GM21423 (cell line): ENCODE measurements around the gene RAPGEF1.
A peak's percentile ranks its signal among the peaks of the same experiment; 100 is the strongest.
"Not testable (repeated sequence)": the region's sequence is repeated elsewhere in the genome, so short reads cannot be mapped to it uniquely, and the experiment has no call there.

Source experiments
- ATAC-seq: cut with Tn5 transposase; IDR thresholded peaks from one replicate; pipeline ENCODE4 v1.9.1; 2021; ENCODE audit warnings: mild to moderate bottlenecking, moderate library complexity; ENCODE audit not compliant: unreplicated experiment

Gene RAPGEF1

DNA sequence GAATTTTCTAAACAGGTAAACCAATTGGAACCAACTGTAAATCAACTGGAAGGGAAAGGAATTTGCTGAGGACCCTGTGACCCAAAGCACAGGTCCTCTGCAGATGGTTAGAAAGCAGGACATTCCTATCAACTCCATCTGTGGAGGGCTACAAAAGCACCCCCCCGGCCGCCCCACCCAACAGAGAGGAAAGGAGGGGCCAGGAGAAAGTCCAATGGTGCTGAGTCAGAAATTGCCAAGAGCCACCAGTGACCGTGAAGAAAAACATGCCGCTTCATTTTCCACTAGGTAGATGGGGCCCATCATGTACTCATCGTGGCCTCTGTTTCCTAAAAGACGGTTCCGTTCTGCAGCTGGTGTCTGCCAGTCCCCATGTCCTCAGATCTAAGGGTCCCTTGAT, 66.3 kb downstream of the RAPGEF1 start:
- no peak for ATAC-seq

DNA sequence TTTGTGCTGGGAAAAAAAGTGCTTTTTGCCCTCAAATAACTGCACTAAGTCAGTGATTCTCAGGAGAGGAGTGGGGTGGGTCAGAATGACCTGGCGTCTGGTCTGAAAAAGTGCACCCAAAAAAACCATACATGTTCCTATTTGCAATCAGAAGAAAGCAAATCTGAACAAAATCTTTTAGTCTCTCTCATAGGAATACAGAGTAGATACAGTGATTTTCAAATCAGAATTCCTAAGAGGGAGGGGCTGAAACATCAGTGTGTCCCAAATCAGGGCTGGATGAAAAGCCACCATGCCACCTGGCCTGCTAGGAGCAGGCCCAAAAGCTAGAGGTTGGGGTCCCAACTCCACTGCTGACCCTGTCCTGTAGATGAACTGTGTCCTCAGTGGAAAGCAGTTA, 66.8 kb downstream of the RAPGEF1 start:
- ATAC-seq: no peak

DNA sequence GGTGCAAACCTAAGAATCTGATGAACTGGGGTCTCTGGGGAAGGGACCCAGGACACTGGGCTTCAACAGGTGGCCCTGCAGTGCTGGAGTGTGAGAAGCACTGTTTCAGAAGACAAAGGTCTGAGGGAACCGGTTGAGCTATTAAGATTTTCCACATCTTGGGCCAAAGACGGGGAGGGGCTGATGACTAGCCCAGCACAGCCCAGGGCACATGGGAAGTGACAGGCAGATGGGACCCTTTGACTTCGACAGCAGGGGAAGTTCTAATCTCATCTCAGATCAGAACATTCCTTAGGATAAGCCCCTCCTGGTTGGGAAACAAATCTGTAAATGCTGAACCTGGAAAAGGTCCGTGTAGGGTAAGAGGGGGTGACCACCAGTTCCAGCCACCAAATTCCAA, 67.4 kb downstream of the RAPGEF1 start:
- no peak for ATAC-seq

DNA sequence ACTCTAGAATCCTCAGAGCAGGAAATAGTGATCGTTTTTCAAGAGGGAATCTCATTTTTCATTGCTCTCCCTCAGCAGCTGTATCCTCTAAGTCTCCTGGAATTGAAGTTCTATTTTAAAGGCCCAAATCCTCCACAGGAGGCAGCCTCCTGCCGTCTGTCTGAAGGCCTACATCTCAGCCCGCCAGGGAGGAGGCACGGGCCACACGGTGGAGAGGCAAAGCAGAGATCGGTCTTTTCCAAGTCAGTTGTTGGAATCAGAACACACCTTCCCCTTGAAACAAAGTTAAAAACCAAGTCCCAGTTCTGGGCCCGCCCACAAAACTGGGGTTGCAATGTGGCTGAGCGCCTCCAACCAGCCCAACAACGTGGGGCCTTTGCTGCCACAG, 68.7 kb downstream of the RAPGEF1 start:
- ATAC-seq: no peak

DNA sequence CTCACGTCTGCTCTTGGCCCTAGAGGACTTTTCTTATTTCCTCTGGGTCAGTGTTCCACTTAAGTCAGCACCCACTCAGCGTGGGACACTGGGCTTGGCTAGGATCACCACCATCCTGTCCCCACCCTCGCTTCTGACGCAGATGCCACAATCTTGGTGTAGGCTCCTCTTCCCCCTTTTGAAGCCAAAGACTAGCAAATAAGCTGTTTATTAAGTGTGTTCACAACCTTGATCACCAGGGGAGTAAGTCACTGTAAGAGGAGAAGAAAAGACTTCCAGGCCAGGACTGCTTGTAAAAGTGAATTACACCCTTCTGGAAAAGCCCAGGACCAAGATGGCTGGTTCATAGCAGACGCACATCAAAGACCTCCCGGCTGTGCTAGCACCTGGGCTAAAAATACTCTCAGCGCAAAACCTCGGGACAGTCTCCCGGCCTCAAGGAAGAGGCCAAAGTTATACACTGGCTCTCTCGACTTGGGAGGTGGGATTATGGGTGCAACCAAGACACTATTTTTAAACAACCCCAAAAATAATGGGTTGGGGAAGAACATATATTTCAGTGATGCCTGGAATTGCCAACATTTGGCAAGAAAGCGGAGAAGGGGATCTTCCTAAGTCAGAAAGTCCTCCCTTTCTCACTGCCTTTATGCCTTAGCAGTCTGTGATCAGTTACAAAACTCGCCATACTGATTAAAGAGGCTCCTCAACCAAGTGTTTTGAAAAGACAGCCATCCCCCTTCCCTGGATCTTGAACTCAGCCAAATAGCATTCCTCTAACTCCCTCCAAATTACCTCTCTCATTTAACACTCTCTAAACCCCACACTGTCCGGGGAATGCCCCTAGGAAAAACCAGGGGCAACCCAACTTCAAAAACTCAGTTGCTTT, 69.4 kb downstream of the RAPGEF1 start:
- ATAC-seq: no peak

DNA sequence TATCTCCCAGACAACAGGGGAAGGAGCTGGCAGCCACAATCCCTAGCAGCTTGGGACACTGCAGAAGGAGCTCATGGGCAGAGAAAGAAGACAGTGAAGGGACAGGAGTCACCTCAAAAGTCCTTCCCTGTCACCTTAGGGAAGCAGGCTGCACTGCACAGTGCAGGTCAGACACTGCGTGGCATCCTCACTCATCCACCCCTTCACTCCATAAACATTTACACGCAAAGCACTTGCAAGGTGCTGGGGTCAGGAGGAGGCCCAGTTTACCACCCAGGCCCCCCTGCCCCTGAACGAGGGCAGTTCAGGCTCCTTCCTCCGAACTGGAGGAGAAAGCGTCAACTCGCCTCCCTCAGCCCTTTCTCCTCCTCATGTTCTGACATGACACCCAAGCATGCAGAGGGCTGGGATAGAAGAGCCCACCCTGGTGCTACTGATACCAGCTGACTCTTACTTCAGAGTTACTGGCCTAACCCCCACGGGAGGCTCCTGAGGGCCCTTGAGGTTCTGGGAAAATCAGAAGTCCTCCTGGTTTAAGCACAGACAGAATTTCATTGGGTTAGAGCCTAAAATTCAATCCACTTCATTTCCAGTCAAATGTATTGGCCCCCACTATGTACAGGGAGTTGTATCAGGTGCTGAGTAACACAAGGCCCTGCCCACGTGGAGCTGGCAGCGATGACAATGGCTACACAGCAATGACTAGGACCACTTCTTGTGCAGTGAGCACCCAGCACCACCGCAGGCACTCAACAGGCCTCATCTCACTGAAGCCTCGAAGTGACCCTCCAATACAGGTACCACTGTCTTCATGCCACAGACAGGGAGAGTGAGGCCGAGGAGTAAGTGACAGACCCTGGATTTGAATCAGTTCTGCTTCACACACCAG, 70.4 kb downstream of the RAPGEF1 start:
- no peak for ATAC-seq

DNA sequence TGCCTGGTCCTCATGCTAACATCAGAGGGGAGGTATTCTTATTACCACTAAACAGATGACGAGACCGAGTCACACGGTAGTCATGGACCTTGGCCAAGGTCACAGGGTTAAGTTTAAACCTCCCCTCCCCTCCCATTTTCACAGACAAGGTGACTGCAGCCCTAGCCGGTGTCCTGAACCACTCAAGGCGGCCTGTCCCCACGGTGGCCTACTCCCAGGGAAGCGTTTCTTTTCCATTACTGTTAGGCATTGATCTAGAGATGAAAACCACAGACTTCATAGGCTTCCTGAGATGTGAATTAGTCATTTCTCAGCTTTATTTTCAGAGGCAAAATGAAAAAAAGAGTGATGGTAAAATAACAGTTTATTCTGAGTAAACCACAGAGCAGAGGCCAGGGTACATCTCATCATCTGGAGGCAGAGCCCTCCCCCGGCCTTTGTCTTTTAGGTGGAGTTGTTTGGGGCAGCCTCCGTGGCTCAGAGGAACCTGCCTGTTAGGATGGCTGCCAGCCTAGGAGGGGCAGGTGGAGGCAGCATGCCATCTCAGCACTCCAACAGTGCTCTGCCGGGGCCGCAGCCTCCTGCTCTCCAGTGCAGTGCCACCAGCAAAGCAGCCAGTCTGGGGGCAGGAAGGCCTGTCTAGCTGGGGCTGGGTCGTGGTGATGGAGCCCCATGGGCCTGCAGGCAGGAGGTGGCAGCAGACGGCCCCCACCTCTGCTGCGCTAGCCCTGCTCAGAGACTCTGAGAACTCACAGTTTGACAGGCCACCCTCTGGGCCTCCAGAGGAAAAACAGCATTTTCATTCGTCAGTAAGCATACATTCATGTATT, 71.2 kb downstream of the RAPGEF1 start:
- ATAC-seq: peak; percentile 40

DNA sequence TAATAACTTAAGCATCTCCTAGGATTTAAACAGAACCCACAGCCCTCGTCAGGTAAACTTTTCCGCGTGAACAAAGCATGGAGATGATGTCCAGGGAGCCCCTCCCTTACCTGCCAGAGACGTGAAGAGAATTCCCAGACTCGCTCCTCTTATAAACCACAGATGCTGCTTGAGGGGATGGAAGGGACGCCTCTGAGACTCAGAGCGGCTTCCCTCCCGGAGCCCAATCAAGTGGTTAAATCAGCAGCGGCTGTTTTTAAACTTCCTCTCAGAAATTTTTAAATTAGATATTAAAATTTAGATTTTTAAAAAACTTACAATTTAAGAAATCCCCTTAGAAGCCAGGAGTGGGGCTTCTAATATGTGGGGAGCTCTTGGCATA, 71.8 kb downstream of the RAPGEF1 start:
- peak; percentile 10 for ATAC-seq

DNA sequence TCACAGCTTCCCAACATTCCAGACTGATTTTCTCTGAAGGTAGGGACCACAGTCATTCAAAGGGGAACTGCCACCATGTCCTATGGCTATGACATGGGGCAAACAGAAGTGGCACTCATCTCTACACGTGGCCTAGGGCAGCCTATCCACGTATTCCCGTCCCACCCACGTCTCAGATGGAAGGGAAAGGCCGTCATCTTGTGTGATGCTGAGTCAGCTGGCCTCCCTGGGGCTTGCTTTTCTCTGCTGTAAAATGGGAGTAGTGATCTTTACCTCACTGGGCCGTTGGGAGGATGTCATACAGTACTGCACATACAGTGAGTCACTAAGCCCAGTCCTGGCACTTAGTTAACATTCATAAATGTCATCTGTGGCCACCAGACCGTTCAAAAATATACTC, 72.3 kb downstream of the RAPGEF1 start:
- ATAC-seq: no peak

DNA sequence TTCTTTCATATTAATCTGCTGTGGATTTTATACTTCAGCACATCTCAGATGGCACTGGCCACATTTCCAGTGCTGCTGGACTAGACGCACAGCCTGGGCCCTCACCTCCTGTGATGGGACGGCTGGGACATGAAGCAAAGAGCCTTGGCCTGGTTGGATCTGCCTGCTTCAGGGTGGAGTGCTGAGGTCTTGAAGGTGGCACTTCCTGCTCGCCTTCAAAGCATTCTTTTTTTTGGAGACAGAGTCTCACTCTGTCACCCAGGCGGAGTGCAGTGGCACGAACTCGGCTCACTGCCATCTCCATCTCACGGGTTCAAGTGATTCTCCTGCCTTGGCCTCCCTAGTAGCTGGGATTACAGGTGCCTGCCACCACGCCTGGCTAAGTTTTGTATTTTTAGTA, 73.1 kb downstream of the RAPGEF1 start:
- ATAC-seq: no peak

DNA sequence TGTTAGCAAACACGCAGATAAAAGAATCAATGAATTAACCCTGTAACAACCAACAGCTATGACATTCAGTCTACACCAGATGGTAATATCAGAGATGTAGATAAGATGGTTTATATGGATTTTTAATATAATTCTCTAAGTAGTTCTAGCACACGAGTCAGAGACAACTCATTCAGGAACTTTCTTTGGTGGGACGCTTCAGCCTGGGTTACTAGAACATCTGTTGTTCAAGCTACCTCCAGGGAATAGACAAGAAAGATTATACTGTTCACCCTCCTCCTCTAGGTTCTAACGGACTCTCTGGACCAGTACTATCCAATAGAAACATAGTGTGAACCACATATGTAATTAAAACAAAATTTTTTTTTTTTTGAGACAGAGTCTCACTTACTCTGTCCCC, 73.8 kb downstream of the RAPGEF1 start:
- no peak for ATAC-seq

DNA sequence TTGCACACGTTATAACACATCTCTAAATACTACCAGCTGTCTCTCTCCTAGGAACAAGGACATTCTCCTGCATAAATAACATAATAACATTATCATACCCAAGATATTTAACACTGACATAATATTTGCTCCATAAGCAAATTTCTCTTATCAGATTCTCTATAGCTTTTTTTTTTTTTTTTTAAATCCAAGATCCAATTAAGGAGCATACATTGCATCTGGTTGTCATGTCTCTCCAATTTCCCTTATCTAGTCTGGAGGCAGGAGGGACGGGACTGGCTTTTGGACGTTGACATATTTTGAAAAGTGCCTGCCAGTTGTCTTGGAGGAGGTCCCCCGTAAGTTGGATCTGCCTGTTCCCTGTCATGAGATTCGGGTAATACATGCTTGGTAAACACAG, 76.6 kb downstream of the RAPGEF1 start:
- ATAC-seq: no peak

DNA sequence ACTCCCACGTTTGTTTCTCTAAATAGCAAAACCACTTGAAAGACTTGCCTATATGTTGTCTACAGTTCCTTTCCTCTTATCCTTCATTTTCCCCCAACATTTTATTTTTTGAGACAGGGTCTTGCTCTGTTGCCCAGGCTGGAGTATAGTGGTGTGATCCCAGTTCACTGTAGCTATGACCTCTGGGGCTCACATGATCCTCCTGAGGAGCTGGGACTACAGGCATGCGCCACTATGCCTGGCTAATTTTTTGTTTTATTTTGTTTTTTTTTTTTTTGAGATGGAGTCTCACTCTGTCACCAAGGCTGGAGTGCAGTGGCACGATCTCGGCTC, 77.6 kb downstream of the RAPGEF1 start:
- not testable (repeated sequence) for ATAC-seq

DNA sequence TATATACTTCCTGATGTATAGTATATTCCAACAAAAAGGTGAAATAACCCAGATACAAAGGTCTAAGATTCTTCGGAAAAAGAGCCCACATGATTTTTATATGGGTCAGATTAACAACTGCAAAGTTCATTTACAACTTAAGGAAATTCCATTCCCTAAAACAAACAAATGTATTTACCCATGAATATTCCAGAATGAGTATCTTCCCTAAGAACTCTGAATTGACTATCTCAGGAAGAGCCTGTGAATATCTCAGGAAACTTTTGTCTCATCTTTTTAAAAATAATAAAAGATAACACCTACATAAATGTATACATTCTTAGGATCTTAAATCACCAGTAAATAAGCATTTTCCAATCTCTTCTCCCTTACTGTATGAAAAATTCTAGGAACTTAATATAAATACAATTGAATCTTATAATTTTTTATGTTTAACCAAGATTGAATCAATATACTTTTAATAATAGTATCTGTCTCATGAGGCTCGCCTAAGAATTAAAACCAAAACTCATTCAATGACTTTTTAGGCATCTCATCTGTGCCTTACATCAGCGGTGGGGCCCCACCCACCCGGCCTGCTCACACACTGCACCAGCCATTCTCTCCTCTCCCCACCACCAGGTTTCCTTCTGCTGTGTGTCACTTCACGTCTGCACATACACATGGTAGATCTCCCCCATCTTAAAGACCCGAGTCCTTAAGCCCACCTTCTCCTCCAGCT, 78.1 kb downstream of the RAPGEF1 start:
- ATAC-seq: no peak

DNA sequence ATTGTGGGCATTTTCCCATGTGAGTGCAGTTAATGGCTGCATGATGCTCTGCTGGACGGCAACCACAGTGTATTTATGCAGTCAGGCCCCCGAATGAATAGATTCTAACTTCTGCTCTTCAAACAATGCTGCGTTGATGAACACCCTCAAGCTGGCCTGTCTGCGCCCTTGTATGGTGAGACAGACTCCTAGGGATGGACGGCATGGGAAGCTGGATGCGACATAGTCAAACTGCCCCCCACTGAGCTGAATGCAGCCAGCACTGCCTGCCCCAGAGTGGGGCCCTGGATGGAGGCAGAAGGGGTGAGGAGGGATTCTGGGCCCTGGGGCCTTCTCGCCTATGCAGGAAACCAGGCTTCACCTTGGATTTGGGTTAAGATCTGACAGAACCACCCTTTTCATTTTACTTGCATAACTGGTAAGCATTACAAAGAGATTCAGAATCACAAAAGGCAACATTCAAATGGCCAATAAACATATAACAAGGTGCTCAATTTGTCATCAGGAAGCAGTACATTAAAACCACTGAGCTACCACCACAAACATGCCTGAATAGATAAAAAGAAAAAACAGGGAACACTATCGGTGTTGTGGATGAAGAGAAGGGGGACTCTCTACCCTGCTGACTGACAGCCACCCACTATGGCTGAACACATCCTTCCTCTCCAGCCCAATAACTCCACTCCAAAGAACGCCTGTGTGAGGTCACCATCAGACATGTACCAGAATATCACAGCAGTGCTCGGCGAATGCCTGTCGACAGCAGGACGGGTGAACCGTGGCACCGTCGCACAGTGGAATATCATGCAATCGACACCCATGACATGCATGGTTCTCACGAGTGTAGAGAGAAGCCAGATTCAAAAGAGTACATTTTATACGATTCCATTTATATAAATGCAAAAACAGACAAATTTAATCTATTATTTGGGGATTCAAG, 79.1 kb downstream of the RAPGEF1 start:
- no peak for ATAC-seq

DNA sequence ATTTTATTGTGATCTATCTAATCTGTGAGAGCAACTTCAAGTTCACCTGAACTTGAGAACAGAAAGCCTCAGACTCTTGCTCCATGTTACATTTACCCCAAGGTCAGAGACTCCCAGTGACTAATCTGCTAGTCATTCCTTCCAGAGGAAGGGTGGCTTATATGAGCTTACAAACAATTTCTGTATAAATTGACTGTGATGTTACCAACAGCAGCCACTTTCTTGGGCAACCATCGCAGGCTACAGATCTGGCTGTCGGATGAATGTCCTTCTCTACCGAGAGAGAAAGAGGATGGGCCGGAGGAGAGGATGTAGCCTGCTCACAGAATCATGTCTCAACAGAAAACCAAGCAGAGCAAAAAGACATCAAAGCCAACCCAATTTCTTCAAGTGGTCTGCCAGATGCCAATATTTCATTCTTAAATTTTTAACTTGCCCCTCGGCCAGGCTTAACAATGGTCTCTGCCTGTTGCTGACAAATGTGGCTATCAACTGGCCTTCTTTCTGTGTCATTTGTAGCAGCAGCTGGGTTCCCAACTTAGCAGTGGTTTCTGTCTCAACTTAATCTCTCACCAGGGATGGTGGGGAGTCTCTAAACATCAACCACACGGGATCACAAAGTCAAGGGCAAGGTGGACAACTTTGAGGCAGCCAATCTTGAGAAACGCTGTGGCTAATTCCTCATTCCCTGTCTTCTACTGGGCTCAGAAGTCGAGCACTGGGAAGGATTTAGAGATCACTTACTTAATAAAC, 81.3 kb downstream of the RAPGEF1 start:
- no peak for ATAC-seq

DNA sequence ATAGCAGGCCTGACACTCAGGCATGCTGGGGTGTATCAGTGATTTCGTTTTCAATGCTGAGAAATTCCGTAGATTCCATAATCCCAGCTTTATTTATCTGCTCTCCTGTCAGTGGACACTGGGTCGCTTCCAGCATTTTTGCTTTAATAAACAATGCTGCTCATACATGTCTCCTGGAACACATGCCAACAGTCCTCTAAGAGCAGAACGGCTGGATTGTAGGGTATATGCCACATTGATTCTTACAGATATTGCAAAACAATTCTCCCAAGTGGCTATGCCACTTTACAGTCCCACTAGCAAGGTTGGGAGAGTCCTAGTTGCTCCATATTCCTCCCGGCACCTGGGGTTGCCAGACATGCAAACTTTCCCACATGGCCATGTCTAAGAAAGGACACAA, 81.9 kb downstream of the RAPGEF1 start:
- ATAC-seq: no peak

DNA sequence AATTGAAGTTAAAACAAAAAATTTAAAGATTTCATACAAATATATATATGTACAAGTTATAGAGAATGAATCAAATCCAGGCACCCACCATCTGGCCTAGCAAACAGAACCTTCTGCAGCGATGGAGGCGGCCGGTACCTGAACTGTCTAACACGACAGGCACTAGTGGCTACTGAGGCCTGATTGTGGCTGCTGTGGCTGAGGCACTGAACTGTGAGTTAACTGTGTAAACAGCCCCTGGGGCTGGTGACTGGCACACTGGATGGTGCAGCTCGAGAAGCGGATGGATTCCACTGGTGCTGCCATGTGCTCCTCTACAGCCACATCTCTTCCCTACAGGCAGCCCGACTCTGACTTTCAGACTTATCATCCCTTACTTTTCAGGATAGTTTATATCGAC, 82.4 kb downstream of the RAPGEF1 start:
- ATAC-seq: no peak

DNA sequence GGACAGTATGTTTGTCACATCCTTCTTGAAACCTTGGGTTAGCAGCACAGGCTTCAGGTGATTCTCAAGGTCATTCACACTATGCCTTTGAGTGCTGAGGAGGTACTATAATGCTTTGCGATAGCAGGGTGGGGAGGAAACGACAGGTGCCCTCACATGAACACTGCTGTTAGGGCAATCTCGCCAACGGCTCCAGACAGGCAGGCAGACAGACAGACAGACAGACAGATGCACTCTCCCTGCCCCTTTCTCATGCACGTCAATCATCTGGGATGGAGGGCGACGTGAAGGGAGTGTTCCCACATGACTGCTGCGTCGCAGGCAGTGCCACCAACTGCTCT, 82.9 kb downstream of the RAPGEF1 start:
- ATAC-seq: peak; percentile 27
